OCI-LY3 (cell line): ENCODE results near the gene KLHDC9.

ENCODE experiments used
- H2AFZ ChIP-seq: fragments of 200-600, 300-600 bp; shearing (Covaris generic); 2 replicates; pipeline ENCODE4 v1.6.0; 2014; ENCODE audit warnings: antibody characterized with exemption, low read depth, low read length
- H3K27ac ChIP-seq: fragments of 200-600, 300-600 bp; sonication (generic); 2 replicates; pipeline ENCODE4 v1.5.1; 2014; ENCODE audit warnings: mild to moderate bottlenecking, low read length, moderate library complexity, mixed read lengths
- H3K27me3 ChIP-seq: fragments of 200-600, 300-600 bp; sonication (generic); 2 replicates; pipeline ENCODE4 v1.6.1; 2014; ENCODE audit warnings: low read depth, low read length, mixed read lengths
- H3K36me3 ChIP-seq: fragments of 200-600, 300-600 bp; sonication (generic); replicated peaks from 2 replicates; pipeline ENCODE3; 2014; ENCODE audit warnings: low read depth, low read length, mixed read lengths
- H3K4me1 ChIP-seq: fragments of 300-600, 200-600 bp; sonication (generic); 2 replicates; pipeline ENCODE4 v1.6.1; 2014; ENCODE audit warnings: low read length, mixed read lengths
- H3K4me2 ChIP-seq: fragments of 200-600, 300-600 bp; sonication (generic); 2 replicates; pipeline ENCODE4 v1.6.1; 2014; ENCODE audit warnings: low read length, mixed read lengths
- H3K4me3 ChIP-seq: fragments of 300-600, 200-600 bp; sonication (generic); 2 replicates; pipeline ENCODE4 v1.5.1; 2014; ENCODE audit warnings: antibody characterized with exemption, mild to moderate bottlenecking, low read length, moderate library complexity
- H3K79me2 ChIP-seq: fragments of 300-600, 200-600 bp; shearing (Covaris generic); 2 replicates; pipeline ENCODE4 v1.6.1; 2014; ENCODE audit warnings: mild to moderate bottlenecking, low read length, mixed read lengths
- H3K9ac ChIP-seq: fragments of 300-600, 200-600 bp; shearing (Covaris generic); 2 replicates; pipeline ENCODE4 v1.6.0; 2014; ENCODE audit warnings: mild to moderate bottlenecking, low read length, moderate library complexity
- H3K9me3 ChIP-seq: fragments of 200-600, 300-600 bp; shearing (Covaris generic); 2 replicates; pipeline ENCODE4 v1.6.1; 2014; ENCODE audit warnings: low read length, mixed read lengths; ENCODE audit not compliant: insufficient read depth
- H4K20me1 ChIP-seq: fragments of 200-600, 300-600 bp; sonication (generic); 2 replicates; pipeline ENCODE4 v1.6.1; 2016; ENCODE audit warnings: low read length, mixed read lengths; ENCODE audit not compliant: insufficient read depth
- EZH2phosphoT487 ChIP-seq: fragments of 200-600 bp; shearing (Covaris generic); IDR thresholded peaks from 2 replicates; pipeline ENCODE4 v1.6.1; 2018; ENCODE audit warnings: antibody characterized with exemption, mixed run types, low read depth
- TF ChIP-seq, protein P1 (sequence below): fragments of 200-600, 300-600 bp; sonication (generic); IDR thresholded peaks from 2 replicates; pipeline ENCODE4 v1.5.1; 2014; ENCODE audit warnings: antibody characterized with exemption, low read length, low read depth

Gene KLHDC9

GRCh38 chr1:161091093-161091492, 7.1 kb upstream of the KLHDC9 start:
- TF ChIP-seq, protein P1, sequence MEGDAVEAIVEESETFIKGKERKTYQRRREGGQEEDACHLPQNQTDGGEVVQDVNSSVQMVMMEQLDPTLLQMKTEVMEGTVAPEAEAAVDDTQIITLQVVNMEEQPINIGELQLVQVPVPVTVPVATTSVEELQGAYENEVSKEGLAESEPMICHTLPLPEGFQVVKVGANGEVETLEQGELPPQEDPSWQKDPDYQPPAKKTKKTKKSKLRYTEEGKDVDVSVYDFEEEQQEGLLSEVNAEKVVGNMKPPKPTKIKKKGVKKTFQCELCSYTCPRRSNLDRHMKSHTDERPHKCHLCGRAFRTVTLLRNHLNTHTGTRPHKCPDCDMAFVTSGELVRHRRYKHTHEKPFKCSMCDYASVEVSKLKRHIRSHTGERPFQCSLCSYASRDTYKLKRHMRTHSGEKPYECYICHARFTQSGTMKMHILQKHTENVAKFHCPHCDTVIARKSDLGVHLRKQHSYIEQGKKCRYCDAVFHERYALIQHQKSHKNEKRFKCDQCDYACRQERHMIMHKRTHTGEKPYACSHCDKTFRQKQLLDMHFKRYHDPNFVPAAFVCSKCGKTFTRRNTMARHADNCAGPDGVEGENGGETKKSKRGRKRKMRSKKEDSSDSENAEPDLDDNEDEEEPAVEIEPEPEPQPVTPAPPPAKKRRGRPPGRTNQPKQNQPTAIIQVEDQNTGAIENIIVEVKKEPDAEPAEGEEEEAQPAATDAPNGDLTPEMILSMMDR = no peak
- TF ChIP-seq EZH2phosphoT487 = no peak
- Histone ChIP-seq H3K4me1 (peaks cover 34% of the 10 kb centered on the region), H3K27me3 (no peaks in the 10 kb centered on the region), H3K9ac (no peak overlapping the region), H3K4me2 (no peak overlapping the region), H3K4me3 (no peak overlapping the region), H3K27ac (no peak overlapping the region), H4K20me1 (no peaks in the 10 kb centered on the region), H3K79me2 (no peaks in the 10 kb centered on the region), H2AFZ (no peak overlapping the region), H3K9me3 (no peaks in the 10 kb centered on the region), H3K36me3 (no peaks in the 10 kb centered on the region)

GRCh38 chr1:161091796-161092507, 6.2 kb upstream of the KLHDC9 start:
- no peak overlapping the region for H3K4me3 ChIP-seq
- peaks cover 42% of the 10 kb centered on the region for H3K4me1 ChIP-seq
- no peaks in the 10 kb centered on the region for H4K20me1 ChIP-seq
- no peak overlapping the region for H3K4me2 ChIP-seq
- no peaks in the 10 kb centered on the region for H3K36me3 ChIP-seq
- H3K9ac ChIP-seq = no peak overlapping the region
- H3K27ac ChIP-seq = no peak overlapping the region
- no peaks in the 10 kb centered on the region for H3K79me2 ChIP-seq
- H3K9me3 ChIP-seq = no peaks in the 10 kb centered on the region
- TF ChIP-seq, protein P1 = no peak
- no peak for TF ChIP-seq EZH2phosphoT487
- no peak overlapping the region for H2AFZ ChIP-seq
- no peaks in the 10 kb centered on the region for H3K27me3 ChIP-seq

- TF ChIP-seq EZH2phosphoT487 = no peak
- TF ChIP-seq, protein P1 = no peak
- no peak overlapping the region for H3K9ac ChIP-seq
- H3K79me2 ChIP-seq = no peaks in the 10 kb centered on the region
- H4K20me1 ChIP-seq = no peaks in the 10 kb centered on the region
- H3K27me3 ChIP-seq = no peaks in the 10 kb centered on the region
- no peaks in the 10 kb centered on the region for H3K36me3 ChIP-seq
- no peak overlapping the region for H2AFZ ChIP-seq
- H3K4me1 ChIP-seq = peaks cover 48% of the 10 kb centered on the region
- peak overlapping the region; percentile 21 for H3K4me2 ChIP-seq
- H3K27ac ChIP-seq = no peak overlapping the region
- H3K4me3 ChIP-seq = no peak overlapping the region
- no peaks in the 10 kb centered on the region for H3K9me3 ChIP-seq
These were observed 5.5 kb upstream of the KLHDC9 start for GRCh38 chr1:161092621-161093028.

DNA sequence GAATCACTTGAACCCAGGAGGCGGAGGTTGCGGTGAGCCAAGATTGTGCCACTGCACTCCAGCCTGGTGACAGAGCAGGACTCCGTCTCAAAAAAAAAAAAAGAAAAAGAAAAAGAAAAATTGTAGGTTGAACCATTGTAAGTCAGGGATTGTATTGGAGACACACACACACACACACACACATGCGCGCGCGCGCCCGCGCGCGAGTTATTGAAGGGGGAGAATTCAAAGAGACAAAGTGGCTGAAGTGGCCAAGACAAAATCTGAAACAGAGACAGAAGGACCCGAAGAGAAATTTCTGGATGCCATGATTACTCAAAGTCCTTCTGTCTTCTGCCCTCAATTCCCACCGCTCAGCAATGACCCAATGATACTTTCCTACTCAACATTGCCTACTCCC, 3.7 kb upstream of the KLHDC9 start:
- Histone ChIP-seq H3K27me3 (no peaks in the 10 kb centered on the region), H3K36me3 (peaks cover 5% of the 10 kb centered on the region), H3K9me3 (no peaks in the 10 kb centered on the region), H3K4me2 (no peak overlapping the region), H3K79me2 (no peaks in the 10 kb centered on the region), H3K27ac (no peak overlapping the region), H3K4me3 (no peak overlapping the region), H3K9ac (no peak overlapping the region), H4K20me1 (no peaks in the 10 kb centered on the region), H2AFZ (no peak overlapping the region), H3K4me1 (peaks cover 59% of the 10 kb centered on the region)
- no peak for TF ChIP-seq EZH2phosphoT487
